Measurements from ENCODE around the gene WDR73. TPM values are rescaled to one million over a fixed set of nuclear protein-coding genes. Genes with fewer than 3 reads are reported as not detected.

WDR73 gene
- total RNA-seq, 1 experiment from 2014 or later: 20.8 TPM

GRCh38 chr15:84621358-84621979 lies 32.6 kb downstream of the WDR73 start:
- Histone ChIP-seq H3K27ac (ENCODE audit: low read length) (no peak overlapping the region), H3K4me3 (ENCODE audit: low read length) (no peak overlapping the region), H3F3A (ENCODE audit: low read length, unreplicated experiment) (no peaks in the 10 kb centered on the region), H3K9me2 (replicated peaks; ENCODE audit: low read length) (no peaks in the 10 kb centered on the region), H2AFZ (ENCODE audit: low read length) (no peak overlapping the region), H3K27me3 (ENCODE audit: low read length) (no peaks in the 10 kb centered on the region), H3K36me3 (ENCODE audit: low read depth, low read length) (peaks cover 21% of the 10 kb centered on the region), H3K79me2 (ENCODE audit: low read length) (no peaks in the 10 kb centered on the region), H3K4me2 (ENCODE audit: low read length) (no peak overlapping the region), H3K4me1 (ENCODE audit: insufficient read depth, low read length) (no peaks in the 10 kb centered on the region), H3K9me3 (ENCODE audit: low read length) (peaks cover 17% of the 10 kb centered on the region), H4K20me1 (ENCODE audit: low read length) (no peaks in the 10 kb centered on the region), H3K9ac (ENCODE audit: low read length) (no peak overlapping the region)
- DNase-seq (no peak), ATAC-seq (no peak)
- TF ChIP-seq EZH2phosphoT487 (IDR thresholded peaks at IDR 0.05; ENCODE audit: borderline replicate concordance, low read length) (no peak), EZH2 (IDR thresholded peaks at IDR 0.05; ENCODE audit: low read length, unreplicated experiment) (no peak), CTCF (conservative IDR thresholded peaks at IDR 0.05; ENCODE audit: low read depth, low read length) (no peak)
- intact Hi-C loops (cut with micrococcal nuclease): no loop called here
- CTCF ChIA-PET: no interaction called here
- POLR2A ChIA-PET (ENCODE audit: unreplicated experiment): interaction anchor here (0.5 kb wide), 1 partner anchor 9 kb away, joined by 10 read pairs; no protein-coding TSS in a partner anchor
- BruUV-seq (replicated peaks): no TSS peak

- ChIA-PET POLR2A (ENCODE audit: unreplicated experiment) (no interaction called here), CTCF (no interaction called here)
Observed at GRCh38 chr15:84620626-84621025, 33.5 kb downstream of the WDR73 start.

More at GRCh38 chr15:84620626-84621025, 33.5 kb downstream of the WDR73 start:
- no peak overlapping the region for H3K9ac ChIP-seq (ENCODE audit: low read length)
- no peaks in the 10 kb centered on the region for H3K4me1 ChIP-seq (ENCODE audit: insufficient read depth, low read length)
- no peak overlapping the region; the same call in 1 of the 2 replicates for H3K4me3 ChIP-seq (ENCODE audit: low read length)
- no peak overlapping the region for H2AFZ ChIP-seq (ENCODE audit: low read length)
- intact Hi-C loops (cut with micrococcal nuclease): no loop called here
- H3K36me3 ChIP-seq (ENCODE audit: low read depth, low read length): peaks cover 21% of the 10 kb centered on the region
- no peak for ATAC-seq
- no peak for DNase-seq
- no peak overlapping the region for H3K27ac ChIP-seq (ENCODE audit: low read length)
- no TSS peak for BruUV-seq (replicated peaks)
- H3K9me3 ChIP-seq (ENCODE audit: low read length): peaks cover 17% of the 10 kb centered on the region
- no peak for TF ChIP-seq EZH2phosphoT487 (IDR thresholded peaks at IDR 0.05; ENCODE audit: borderline replicate concordance, low read length)
- no peak for TF ChIP-seq EZH2 (IDR thresholded peaks at IDR 0.05; ENCODE audit: low read length, unreplicated experiment)
- TF ChIP-seq CTCF (conservative IDR thresholded peaks at IDR 0.05; ENCODE audit: low read depth, low read length): no peak
- H3F3A ChIP-seq (ENCODE audit: low read length, unreplicated experiment): no peaks in the 10 kb centered on the region
- H4K20me1 ChIP-seq (ENCODE audit: low read length): no peaks in the 10 kb centered on the region
- H3K9me2 ChIP-seq (replicated peaks; ENCODE audit: low read length): no peaks in the 10 kb centered on the region
- no peak overlapping the region for H3K4me2 ChIP-seq (ENCODE audit: low read length)
- no peaks in the 10 kb centered on the region for H3K27me3 ChIP-seq (ENCODE audit: low read length)
- no peaks in the 10 kb centered on the region for H3K79me2 ChIP-seq (ENCODE audit: low read length)

All from PC-3 (cell line).